Smooth muscle cell (in vitro differentiated cells): ENCODE results near the gene MPHOSPH10. TPM values are rescaled to one million over a fixed set of nuclear protein-coding genes. Genes with fewer than 3 reads are reported as not detected.
"Not testable (repeated sequence)": the region's sequence is repeated elsewhere in the genome, so short reads cannot be mapped to it uniquely, and the experiment has no call there.

Experiments
- DNase-seq: peaks from one replicate; lab custom pipeline; 2025; ENCODE audit not compliant: unreplicated experiment; lab: John Stamatoyannopoulos, UW
- H2AFZ ChIP-seq: fragments of 200-600 bp; sonication (generic); 2 replicates; pipeline ENCODE4 v1.6.0; 2016; ENCODE audit warnings: antibody characterized with exemption, low read depth, mild to moderate bottlenecking
- H3F3A ChIP-seq: fragments of 200-600 bp; sonication (generic); 2 replicates; pipeline ENCODE4 v1.6.0; 2017; ENCODE audit warnings: antibody characterized with exemption, low read depth
- H3K27ac ChIP-seq: fragments of 200-600 bp; sonication (generic); 2 replicates; pipeline ENCODE4 v1.5.1; 2016; ENCODE audit warnings: low read depth, mild to moderate bottlenecking
- H3K27me3 ChIP-seq: fragments of 200-600 bp; sonication (generic); 2 replicates; pipeline ENCODE4 v1.6.1; 2016; ENCODE audit warnings: low read depth, mild to moderate bottlenecking
- H3K36me3 ChIP-seq: fragments of 200-600 bp; sonication (generic); 2 replicates; pipeline ENCODE4 v1.5.1; 2016; ENCODE audit warnings: low read depth
- H3K4me1 ChIP-seq: fragments of 200-600 bp; sonication (generic); 2 replicates; pipeline ENCODE4 v1.5.1; 2016; ENCODE audit warnings: low read depth
- H3K4me2 ChIP-seq: fragments of 200-600 bp; sonication (generic); 2 replicates; pipeline ENCODE4 v1.6.0; 2016; ENCODE audit warnings: mild to moderate bottlenecking
- H3K4me3 ChIP-seq: fragments of 200-600 bp; sonication (generic); 2 replicates; pipeline ENCODE4 v1.5.1; 2016; ENCODE audit warnings: mild to moderate bottlenecking
- H3K79me2 ChIP-seq: fragments of 200-600 bp; sonication (generic); 2 replicates; pipeline ENCODE4 v1.6.0; 2016; ENCODE audit warnings: low read depth, mild to moderate bottlenecking
- H3K9ac ChIP-seq: fragments of 200-600 bp; sonication (generic); 2 replicates; pipeline ENCODE4 v1.6.0; 2016; ENCODE audit warnings: low read depth
- H3K9me3 ChIP-seq: fragments of 200-600 bp; sonication (generic); replicated peaks from 2 replicates; pipeline ENCODE4 v1.5.1; 2016; ENCODE audit warnings: low read depth
- H4K20me1 ChIP-seq: fragments of 200-600 bp; sonication (generic); 2 replicates; pipeline ENCODE4 v1.6.0; 2016; ENCODE audit warnings: low read depth
- WGBS: methylation state at CpG from one replicate; pipeline ENCODE4 v1.1.7; 2016; ENCODE audit warnings: low lambda C conversion rate; 5-methylcytosine and 5-hydroxymethylcytosine counted together
- polyA plus RNA-seq: library from polyadenylated mRNA; unstranded; fragments of >200 nt; fragmentation: Nextera tagmentation; extraction: Ambion mirVana; gene quantifications from 2 replicates; pipeline ENCODE4 v1.2.1, GENCODE V29; 2016
- total RNA-seq: library from RNA; depleted of rRNA; stranded (reverse); fragments of >200 nt; gene quantifications from 2 replicates; pipeline ENCODE4 v1.2.3, GENCODE V29; 2014
- TF ChIP-seq, protein P1 (sequence below): fragments of 200-600 bp; sonication (generic); IDR thresholded peaks from 2 replicates; pipeline ENCODE4 v1.5.1; 2017; ENCODE audit warnings: borderline replicate concordance, mild to moderate bottlenecking, antibody characterized with exemption; ENCODE audit not compliant: insufficient read depth, poor library complexity, severe bottlenecking

The MPHOSPH10 gene
- total and polyA plus RNA-seq, 2 experiments from 2014 or later = 27.3 to 49.8 TPM

DNA sequence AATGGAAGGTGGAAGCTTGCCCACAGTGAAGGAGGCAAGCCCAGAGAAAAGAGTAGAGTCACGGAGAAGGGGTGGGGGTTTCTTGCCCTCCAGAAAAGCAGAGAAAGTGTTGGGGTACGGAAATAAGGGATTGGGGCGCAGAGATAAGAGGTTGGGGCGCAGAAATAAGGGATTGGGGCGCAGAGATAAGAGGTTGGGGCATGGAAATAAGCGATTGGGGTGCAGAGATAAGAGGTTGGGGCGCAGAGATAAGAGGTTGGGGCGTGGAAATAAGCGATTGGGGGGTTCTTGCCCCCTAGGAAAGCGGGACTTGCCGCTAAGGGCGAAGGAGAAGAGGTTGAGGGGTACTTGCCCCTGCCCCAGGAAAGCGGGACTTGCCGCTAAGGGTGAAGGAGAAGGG is 41.0 kb upstream of the MPHOSPH10 start:
- not testable (repeated sequence) for H3F3A ChIP-seq, DNase-seq, H4K20me1 ChIP-seq, H3K4me2 ChIP-seq, H3K9me3 ChIP-seq, H3K79me2 ChIP-seq, H3K4me3 ChIP-seq, H2AFZ ChIP-seq, H3K9ac ChIP-seq, H3K36me3 ChIP-seq, H3K4me1 ChIP-seq, H3K27ac ChIP-seq
- WGBS = 68% methylated on average over 14 of the region's 14 CpGs
- H3K27me3 ChIP-seq = peaks cover 49% of the 10 kb centered on the region

DNA sequence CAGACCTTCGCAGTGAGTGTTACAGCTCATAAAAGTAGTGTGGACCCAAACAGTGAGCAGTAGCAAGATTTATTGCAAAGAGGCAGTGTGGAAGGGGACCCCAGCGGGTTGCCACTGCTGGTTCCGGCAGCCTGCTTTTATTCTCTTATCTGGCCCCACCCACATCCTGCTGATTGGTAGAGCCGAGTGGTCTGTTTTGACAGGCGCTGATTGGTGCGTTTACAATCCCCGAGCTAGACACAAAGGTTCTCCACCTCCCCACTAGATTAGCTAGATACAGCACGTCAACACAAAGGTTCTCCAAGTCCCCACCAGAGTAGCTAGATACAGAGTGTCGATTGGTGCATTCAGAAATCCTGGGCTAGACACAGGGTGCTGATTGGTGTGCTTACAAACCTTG is 38.6 kb upstream of the MPHOSPH10 start:
- not testable (repeated sequence) for H3K27ac ChIP-seq, H3K9me3 ChIP-seq, H2AFZ ChIP-seq, H3K36me3 ChIP-seq, H3K4me1 ChIP-seq, H3K4me2 ChIP-seq, H3K79me2 ChIP-seq, DNase-seq, H4K20me1 ChIP-seq, H3K9ac ChIP-seq, H3K4me3 ChIP-seq, H3F3A ChIP-seq
- WGBS = 75% methylated on average over 9 of the region's 9 CpGs
- H3K27me3 ChIP-seq = peaks cover 28% of the 10 kb centered on the region

DNA sequence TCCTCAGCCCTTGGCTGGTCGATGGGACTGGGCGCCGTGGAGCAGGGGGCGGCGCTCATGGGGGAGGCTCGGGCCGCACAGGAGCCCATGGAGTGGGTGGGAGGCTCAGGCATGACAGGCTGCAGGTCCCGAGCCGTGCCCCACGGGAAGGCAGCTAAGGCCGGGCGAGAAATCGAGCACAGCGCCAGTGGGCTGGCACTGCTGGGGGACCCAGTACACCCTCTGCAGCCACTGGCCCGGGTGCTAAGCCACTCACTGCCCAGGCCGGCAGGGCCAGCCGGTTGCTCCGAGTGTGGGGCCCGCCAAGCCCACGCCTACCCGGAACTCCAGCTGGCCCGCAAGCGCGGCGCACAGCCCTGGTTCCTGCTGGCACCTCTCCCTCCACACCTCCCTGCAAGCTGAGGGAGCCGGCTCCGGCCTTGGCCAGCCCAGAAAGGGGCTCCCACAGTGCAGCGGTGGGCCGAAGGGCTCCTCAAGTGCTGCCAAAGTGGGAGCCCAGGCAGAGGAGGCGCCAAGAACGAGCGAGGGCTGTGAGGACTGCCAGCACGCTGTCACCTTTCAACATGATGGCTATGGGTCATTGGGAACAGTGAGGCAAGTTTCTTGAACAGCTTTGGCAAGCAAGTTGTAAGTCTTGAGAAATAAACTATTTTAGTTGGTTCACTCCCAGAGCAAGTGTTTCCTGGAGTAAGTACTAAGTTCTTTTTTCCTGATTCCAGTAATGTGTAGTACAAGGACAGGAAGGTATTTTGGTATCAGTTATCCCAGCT is 37.8 kb upstream of the MPHOSPH10 start:
- H3K4me3 ChIP-seq, H3K4me1 ChIP-seq, H3K79me2 ChIP-seq, H3K9ac ChIP-seq, H3K9me3 ChIP-seq, DNase-seq, H3K4me2 ChIP-seq, H4K20me1 ChIP-seq, H3K27ac ChIP-seq, H2AFZ ChIP-seq, H3K36me3 ChIP-seq, H3F3A ChIP-seq: not testable (repeated sequence)
- peaks cover 27% of the 10 kb centered on the region for H3K27me3 ChIP-seq
- 97% methylated on average over 32 of the region's 33 CpGs for WGBS

DNA sequence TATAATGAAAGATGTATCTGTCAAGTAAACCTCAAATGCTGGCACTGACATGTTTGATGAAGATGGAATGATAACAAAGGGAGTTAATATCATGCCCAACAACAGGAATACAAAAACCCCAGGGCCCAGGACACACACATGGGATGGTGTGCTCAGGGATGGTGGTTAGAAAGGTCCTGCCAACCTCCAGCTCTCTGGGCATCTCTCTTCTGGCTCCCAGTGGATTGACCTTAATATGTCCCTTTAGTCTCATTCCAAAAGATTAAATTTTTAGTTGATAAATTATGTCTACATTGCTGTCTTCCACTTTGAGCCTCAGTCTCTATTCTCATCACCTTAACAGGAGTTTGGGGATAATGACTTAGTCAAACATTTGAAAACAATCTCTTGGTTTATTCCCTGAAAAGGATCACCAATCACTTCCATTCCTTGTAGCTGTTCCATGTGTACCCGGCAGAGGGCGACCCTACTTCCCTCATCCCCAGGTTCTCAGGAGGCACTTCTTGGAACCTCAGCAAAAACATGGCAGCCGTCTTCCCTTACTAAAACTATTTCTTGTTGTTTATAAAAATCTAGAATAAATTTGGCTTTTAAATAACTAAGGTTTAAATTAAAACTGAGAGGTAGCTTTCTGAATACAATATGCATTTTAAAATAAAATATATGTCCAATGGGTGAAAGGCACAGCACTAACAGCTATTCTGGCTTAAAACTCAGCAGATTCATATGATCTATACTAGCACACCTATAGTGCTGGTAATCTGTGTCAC is 30.1 kb upstream of the MPHOSPH10 start:
- no peaks in the 10 kb centered on the region for H3K79me2 ChIP-seq
- no peaks in the 10 kb centered on the region for H3K9me3 ChIP-seq
- peak overlapping the region; percentile 90 for H3K27ac ChIP-seq
- H3F3A ChIP-seq = peaks cover 11% of the 10 kb centered on the region
- no peak overlapping the region for H3K4me3 ChIP-seq
- no peaks in the 10 kb centered on the region for H3K27me3 ChIP-seq
- DNase-seq = no peak
- no peaks in the 10 kb centered on the region for H4K20me1 ChIP-seq
- H3K4me2 ChIP-seq = peak overlapping the region; percentile 56
- peak overlapping the region; percentile 23 for H2AFZ ChIP-seq
- no peak overlapping the region for H3K9ac ChIP-seq
- WGBS = 25% methylated on average over 3 of the region's 3 CpGs
- H3K36me3 ChIP-seq = no peaks in the 10 kb centered on the region
- H3K4me1 ChIP-seq = no peaks in the 10 kb centered on the region
- TF ChIP-seq, protein P1, sequence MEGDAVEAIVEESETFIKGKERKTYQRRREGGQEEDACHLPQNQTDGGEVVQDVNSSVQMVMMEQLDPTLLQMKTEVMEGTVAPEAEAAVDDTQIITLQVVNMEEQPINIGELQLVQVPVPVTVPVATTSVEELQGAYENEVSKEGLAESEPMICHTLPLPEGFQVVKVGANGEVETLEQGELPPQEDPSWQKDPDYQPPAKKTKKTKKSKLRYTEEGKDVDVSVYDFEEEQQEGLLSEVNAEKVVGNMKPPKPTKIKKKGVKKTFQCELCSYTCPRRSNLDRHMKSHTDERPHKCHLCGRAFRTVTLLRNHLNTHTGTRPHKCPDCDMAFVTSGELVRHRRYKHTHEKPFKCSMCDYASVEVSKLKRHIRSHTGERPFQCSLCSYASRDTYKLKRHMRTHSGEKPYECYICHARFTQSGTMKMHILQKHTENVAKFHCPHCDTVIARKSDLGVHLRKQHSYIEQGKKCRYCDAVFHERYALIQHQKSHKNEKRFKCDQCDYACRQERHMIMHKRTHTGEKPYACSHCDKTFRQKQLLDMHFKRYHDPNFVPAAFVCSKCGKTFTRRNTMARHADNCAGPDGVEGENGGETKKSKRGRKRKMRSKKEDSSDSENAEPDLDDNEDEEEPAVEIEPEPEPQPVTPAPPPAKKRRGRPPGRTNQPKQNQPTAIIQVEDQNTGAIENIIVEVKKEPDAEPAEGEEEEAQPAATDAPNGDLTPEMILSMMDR = peak; percentile 73

DNA sequence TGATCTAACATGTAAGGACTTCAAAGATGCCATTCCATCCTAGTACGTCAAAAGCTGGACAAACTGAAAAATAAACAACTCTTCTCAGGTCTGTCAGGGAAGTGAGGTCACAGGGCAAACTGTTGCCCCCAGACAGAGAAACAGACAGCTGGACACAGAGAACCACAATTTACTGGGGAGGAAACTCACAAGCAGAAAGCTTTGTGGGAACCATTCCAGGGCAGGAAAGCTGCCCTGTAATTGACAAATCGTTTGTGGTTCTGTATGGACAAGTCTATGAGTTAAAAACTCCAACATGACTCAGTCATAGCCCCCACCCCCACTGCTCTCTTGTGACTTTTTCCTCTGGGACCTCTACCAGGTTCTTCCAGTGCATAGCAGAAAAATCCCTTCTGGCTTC is 28.8 kb upstream of the MPHOSPH10 start:
- no peaks in the 10 kb centered on the region for H3K27me3 ChIP-seq
- H3K4me1 ChIP-seq = no peaks in the 10 kb centered on the region
- H4K20me1 ChIP-seq = no peaks in the 10 kb centered on the region
- H3K4me3 ChIP-seq = no peak overlapping the region
- peaks cover 11% of the 10 kb centered on the region for H3F3A ChIP-seq
- peak overlapping the region; percentile 90 for H3K27ac ChIP-seq
- peak overlapping the region; percentile 76 for H2AFZ ChIP-seq
- H3K9ac ChIP-seq = no peak overlapping the region
- no peaks in the 10 kb centered on the region for H3K36me3 ChIP-seq
- TF ChIP-seq, protein P1 = no peak
- H3K9me3 ChIP-seq = no peaks in the 10 kb centered on the region
- WGBS = 8% methylated on average over 2 of the region's 2 CpGs
- no peak for DNase-seq
- H3K79me2 ChIP-seq = no peaks in the 10 kb centered on the region
- H3K4me2 ChIP-seq = peak overlapping the region; percentile 56
